HG03442 (cell line): ENCODE measurements around the gene PFDN5.
"Not testable (repeated sequence)": the region's sequence is repeated elsewhere in the genome, so short reads cannot be mapped to it uniquely, and the experiment has no call there.

Experiments
- ATAC-seq: cut with Tn5 transposase; IDR thresholded peaks from one replicate; pipeline ENCODE4 v1.9.1; 2021; ENCODE audit warnings: mild to moderate bottlenecking, moderate library complexity; ENCODE audit not compliant: unreplicated experiment

PFDN5 gene

DNA sequence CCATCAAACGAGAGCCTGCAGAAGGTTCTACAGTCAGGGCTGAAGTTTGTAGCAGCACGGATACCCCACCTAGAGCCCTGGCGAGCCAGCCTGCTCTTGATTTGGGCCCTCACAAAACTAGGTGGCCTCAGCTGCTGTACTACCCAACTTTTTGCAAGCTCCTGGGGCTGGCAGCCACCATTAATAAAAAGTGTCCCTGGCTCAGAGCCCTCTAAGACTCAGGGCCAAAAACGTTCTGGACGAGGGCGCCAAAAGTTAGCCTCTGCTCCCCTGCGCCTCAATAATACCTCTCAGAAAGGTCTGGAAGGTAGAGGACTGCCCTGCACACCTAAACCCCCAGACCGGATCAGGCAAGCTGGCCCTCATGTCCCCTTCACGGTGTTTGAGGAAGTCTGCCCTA lies 8.9 kb upstream of the PFDN5 start:
- ATAC-seq = no peak

DNA sequence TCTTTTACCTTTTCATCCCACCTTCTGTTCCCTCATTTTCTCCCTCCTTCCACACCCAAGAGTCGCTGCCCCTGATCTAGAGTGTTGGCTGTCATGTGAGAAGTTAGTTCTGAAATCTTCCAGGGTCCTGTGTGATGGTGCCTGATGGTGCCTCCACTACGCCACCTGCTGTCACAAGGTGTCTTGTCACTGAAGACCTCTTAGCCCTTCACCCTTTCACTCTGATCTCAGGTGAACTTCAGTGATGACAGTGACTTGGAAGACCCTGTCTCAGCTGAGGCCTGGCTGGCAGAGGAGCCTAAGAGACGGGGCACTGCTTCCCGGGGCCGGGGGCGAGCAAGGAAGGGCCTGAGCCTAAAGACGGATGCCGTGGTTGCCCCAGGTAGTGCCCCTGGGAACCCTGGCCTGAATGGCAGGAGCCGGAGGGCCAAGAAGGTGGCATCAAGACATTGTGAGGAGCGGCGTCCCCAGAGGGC lies 7.6 kb upstream of the PFDN5 start:
- ATAC-seq = no peak

DNA sequence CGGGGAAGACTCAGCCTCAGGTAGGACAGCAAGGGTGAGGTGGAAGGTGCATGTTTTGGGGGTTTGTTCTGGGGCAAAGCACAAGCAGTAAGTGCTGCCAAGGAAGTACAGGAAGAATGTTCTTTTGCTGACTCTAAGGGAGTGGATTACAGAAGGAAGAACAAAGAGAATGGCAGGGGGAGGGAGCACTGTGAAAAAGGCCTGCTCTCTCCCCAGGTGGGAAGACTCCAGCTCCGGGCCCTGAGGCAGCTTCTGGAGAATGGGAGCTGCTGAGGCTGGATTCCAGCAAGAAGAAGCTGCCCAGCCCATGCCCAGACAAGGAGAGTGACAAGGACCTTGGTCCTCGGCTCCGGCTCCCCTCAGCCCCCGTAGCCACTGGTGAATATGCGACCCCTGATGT lies 7.0 kb upstream of the PFDN5 start:
- ATAC-seq = no peak

DNA sequence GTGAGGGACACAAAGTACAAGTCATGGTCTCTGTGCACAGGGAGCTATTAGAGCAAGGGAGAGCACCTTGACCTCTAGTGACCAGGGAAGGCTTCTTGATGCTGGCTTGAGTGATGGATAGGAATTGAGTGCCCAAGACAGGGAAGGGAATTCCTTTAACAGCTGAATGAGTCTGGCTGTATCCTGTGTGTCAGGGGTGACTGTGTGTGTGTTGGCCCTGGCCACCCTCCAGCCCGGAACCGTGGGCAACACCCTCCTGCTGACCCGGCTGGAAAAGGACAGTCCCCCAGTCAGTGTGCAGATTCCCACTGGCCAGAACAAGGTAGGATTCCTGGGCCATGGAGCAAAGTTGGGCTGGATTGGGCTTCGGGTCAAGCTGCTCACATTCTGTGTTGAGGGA lies 5.5 kb upstream of the PFDN5 start:
- no peak for ATAC-seq

DNA sequence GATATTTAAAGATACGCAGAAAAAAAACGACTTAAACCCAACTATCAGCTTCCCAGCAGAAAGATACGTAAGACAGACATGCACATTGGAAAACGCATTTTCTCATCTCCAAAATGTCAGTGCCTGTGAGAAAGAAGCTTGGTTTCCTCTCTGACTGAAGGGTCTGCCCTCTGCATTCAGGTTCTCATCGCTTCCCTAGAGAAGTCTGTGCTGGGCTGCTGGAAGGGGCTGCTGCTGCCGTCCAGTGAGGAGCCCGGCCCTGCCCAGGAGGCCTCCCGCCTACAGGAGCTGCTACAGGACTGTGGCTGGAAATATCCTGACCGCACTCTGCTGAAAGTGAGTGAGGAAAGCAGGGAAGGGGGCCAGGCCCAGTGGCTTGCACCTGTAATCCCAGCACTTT lies 4.7 kb upstream of the PFDN5 start:
- ATAC-seq = no peak

DNA sequence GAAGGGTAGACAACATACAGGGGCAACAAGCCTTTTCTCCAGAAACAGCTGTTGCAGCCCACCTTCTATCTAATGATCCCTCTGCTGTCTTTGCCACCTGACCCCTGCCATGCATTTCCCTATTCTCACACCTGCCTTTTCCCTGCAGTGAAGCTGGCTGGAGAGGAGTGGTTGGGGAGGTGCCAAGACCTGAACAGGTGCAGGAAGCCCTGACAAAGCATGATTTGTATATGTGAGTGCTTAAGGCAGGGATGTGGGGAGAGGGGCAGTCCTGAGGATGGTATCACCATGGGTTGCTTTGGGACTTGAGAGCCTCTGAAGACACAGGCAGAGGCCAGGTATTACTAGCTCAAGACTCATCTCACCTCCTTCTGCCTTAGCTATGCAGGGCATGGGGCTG lies 2.9 kb upstream of the PFDN5 start:
- ATAC-seq = no peak

DNA sequence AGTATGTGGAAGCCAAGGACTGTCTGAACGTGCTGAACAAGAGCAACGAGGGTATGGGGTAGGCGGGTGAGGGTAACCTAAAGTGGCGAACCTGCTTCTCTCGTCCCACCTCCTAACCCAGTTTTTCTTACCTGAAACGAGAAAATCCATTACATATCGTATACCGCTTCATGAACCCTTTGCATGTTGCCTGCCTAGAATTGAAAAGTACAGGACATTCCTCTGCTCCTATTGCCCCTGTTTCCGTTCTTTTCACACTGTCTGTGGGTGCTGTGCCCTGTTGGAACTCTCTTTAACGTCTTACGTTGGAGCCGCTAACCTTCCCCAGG lies 513 bp downstream of the PFDN5 start:
- no peak for ATAC-seq

DNA sequence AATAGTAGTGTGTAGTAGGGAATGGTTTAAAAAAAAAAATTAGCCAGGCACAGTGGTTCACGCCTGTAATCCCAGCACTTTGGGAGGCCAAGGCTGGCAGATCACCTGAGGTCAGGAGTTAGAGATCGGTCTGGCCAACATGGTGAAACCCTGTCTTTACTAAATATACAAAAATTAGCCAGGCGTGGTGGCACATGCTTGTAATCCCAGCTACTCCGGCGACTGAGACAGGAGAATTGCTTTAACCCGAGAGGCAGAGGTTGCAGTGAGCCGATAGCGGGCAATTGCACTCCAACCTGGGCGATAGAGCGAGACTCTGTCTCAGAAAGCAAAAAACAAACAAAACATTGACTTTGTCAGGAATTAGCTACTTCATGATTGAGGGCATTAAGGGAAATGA lies 1.8 kb downstream of the PFDN5 start:
- ATAC-seq = not testable (repeated sequence)

DNA sequence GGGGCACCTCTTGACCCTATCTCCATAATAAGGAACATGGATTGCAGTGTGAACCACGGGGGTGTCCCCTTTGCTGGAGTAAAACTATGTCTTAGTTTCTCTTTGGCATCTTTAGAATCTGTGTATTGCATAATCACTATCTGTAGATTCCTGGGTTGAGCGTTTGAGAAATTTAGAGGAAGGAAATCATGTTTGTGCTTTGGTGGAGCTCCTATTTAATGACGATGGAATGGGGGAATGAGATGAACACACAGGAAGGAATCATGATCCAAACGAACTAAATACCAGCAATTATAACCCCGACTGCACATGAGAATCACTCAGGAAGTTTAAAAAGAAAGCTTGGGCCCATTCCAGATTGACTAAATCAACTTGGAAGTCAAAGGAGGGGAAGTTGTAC lies 2.8 kb downstream of the PFDN5 start:
- ATAC-seq = no peak

DNA sequence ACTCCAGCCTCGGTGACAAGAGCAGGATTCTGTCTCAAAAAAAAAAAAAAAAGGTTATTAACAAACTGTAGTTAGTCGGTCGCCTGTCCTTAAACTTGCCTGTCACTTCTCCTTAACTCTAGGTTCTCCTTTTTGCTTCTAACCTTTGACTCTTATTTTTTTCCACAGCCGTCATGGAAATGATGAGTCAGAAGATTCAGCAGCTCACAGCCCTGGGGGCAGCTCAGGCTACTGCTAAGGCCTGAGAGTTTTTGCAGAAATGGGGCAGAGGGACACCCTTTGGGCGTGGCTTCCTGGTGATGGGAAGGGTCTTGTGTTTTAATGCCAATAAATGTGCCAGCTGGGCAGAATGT lies 3.7 kb downstream of the PFDN5 start:
- no peak for ATAC-seq

DNA sequence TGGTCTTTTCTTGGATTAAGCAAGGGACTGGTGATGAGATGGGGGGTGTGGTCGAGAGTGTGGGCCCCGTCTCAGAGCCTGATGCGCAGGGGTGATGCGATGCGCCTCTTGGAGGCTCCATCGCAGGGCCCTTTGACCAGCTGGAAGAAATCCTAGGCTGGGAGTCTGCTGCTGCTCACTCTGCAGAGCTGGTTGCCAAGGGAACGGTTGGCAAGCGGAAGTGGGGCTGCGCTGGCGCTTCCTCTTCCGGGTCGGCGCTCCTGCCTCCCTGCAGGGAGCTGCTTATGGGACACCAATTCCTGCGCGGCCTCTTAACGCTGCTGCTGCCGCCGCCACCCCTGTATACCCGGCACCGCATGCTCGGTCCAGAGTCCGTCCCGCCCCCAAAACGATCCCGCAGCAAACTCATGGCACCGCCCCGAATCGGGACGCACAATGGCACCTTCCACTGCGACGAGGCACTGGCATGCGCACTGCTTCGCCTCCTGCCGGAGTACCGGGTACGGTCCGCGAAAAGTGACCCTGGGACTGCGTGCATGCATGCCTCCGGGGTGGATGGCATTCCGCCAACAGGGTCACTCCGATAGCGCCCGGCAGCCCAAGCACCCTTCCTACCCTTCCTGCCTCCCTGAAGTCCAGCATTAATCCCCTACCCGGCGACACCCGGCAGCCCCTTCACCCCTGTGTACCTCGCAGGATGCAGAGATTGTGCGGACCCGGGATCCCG lies 4.3 kb downstream of the PFDN5 start, which contains the start of gene MYG1:
Gene MYG1 (plus strand): TSS at position 242 of the 727 bp plus-strand sequence. CDS start 43 bp downstream, at position 285.
- peak; percentile 73 for ATAC-seq

DNA sequence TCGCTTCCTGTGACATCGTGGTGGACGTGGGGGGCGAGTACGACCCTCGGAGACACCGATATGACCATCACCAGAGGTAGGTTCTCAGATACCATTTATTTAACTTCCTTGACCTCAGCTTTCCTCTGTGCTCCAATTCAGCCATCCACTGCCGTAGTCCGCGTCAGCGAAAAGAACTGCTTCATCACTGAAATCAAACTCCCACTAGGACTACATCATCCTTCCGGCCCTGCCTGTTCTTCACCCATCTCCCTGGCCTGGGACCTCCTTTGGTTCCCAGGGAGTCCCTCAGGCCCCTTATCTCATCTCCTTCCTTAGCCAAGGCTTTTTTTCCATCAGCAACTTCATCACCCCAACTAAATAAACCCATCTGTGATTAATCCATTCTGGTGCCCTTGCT lies 4.8 kb downstream of the PFDN5 start:
- ATAC-seq = no peak

DNA sequence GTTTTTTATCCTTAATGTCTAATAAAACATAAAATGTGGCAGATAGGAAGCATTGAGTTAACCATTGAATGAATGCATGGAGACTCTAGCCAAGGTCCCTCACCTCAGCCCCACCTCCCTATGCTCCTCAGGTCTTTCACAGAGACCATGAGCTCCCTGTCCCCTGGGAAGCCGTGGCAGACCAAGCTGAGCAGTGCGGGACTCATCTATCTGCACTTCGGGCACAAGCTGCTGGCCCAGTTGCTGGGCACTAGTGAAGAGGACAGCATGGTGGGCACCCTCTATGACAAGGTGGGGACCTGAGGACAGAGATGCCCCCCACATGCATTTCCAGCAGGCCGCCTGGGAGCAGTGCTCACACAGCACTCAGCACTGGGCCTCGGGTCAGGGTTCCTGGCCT lies 7.6 kb downstream of the PFDN5 start:
- no peak for ATAC-seq

DNA sequence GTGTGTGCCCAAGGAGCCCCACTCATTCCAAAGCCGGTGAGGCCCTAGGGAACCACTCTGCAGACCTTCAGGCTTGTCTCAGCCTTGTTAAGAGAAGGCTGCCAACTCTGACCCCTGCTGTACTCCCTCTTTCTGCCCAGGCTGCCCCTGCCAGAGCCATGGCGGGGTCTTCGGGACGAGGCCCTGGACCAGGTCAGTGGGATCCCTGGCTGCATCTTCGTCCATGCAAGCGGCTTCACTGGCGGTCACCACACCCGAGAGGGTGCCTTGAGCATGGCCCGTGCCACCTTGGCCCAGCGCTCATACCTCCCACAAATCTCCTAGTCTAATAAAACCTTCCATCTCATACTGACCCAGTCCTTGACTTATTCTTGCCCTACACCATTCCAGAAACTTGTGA lies 11.5 kb downstream of the PFDN5 start:
- no peak for ATAC-seq

DNA sequence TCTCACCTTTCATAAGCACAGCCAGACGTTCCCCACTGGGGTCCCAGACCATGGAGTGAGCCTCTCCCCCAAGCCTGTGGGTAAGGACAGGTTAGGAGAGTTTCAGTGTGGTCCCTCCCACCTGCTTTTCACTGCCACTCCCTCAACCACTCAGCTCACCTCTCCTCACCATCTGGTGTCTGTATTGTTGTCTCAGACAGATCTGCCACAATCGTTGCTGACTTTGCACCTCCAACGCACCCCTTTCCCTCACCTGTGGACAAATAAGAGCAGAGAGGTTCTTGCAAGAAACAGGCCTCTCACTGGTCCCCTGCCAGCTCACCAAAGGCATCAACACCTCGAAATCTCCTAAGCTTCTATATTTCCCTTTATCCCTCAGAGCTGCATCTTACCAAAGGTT lies 12.9 kb downstream of the PFDN5 start:
- ATAC-seq = no peak

DNA sequence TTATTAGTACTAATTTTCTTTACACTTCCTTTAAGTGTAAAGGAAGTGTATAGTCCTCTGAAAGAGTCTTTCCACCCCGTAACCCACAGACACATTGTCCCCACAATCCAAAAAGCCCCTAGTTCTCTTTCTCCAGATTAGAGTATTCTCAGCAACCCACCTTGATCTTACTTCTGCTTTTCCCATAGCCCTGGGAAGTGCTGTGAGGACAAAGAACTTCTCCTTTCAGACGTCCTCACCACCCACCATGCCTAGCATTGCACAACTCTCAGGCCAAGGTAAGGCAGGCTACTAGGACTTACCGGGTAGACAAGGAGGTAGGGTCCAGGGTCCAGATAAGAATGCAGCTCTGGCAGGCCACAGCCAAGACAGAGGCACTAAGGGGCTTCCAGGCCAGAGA lies 18.7 kb downstream of the PFDN5 start:
- no peak for ATAC-seq

DNA sequence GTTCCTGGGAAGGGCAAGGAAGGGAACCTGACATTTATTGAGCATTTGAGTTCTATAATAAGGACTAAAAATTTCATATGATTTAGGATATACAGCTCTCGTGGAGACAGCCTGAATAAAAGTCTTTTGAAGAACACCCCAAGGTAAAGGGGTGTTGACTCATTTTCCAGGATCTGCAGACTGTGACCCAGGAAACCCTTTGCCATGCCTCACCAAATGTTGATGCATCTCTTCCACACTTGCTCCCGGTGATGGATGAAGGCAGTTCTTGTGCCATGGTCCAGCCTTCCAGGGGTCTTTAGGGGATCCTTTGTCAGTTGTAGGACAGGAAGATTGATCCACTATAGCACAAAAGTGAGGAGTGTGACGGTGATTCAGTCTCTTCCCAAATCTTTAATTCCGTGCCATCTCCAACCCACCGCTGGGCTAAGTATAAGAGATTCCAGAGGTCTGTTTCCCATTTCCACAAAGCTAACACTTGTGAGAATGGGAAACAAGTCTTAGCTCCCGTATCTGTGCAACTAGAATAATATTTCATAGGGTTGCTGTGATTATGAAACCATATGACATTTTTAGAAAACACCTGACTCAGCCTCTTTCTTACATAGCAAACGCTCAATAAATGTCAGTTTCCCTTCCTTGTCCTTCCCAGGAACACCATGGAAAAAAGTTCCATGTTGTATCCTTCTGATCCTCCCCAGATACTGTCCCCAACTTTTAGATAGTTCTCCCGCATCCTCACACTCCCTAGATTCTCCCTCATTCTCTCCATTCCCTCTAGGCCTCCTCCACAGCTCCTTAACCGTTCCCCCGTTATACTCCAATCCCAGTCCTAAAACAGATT lies 25.2 kb downstream of the PFDN5 start:
- ATAC-seq = no peak

DNA sequence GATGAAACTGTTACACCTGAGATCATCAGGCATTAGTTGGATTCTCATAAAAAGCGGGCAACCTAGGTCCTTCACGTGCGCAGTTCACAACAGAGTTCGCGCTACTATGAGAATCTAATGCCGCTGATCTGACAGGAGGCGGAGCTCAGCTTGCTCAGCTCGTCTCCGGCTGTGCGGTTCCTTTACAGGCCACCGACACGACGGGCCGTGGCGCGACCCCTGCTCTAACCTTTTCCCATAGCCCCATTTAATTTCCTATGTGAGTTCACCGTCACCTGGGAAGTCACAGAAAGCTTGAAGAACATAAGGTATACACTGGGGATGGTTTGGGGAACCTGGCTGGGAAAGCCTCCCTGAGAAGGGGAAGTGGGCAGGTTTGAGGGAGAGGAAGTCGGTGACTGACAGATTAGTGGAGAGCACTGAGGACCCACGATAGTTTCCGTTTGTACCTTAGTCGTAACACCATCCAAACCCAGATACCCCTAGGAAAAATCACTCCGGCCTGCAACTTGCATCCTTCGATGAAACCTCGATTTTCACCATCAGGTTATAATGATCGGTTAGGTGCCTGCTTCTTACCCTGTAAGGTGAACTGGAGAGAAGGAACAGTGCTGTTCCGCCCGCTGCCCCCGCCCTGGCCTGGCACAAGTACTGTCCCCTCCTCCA lies 28.9 kb downstream of the PFDN5 start:
- peak; percentile 17 for ATAC-seq

DNA sequence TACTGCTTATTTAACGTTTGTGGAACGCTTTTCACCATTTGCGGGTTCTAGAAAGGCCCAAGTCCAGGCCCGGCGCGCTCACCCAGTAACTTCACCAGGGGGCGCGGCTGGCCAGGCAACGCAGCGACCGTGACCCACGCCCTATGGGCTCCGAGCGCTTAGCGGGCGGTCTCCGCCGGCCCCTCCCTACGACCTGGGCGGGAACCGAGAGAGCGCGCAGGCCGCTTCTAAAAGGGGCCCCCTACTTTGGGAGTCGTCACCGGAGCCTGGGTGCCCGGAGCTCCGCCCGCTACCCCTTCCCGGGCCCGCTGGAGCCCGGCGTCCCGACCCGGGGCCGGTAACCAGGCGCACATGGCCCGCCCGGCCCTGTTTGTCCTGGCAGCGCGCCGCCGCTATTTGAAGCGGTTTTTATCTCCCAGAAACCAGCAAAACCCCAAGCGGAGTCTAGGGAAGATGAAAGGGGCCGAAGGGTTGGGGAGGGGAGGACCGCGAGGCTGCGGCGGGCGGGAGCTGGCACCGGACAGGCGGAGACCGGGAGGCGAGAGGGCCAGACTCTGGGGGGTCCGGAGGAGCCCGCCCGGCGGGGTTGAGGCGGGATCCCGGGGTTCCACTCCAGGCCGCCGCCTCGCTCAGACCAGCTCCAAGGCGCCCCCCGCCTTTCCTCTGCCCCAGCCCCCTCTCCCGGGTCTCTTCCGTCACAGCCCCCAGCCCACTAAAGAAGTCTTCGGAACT lies 29.6 kb downstream of the PFDN5 start:
- ATAC-seq = peak; percentile 52

DNA sequence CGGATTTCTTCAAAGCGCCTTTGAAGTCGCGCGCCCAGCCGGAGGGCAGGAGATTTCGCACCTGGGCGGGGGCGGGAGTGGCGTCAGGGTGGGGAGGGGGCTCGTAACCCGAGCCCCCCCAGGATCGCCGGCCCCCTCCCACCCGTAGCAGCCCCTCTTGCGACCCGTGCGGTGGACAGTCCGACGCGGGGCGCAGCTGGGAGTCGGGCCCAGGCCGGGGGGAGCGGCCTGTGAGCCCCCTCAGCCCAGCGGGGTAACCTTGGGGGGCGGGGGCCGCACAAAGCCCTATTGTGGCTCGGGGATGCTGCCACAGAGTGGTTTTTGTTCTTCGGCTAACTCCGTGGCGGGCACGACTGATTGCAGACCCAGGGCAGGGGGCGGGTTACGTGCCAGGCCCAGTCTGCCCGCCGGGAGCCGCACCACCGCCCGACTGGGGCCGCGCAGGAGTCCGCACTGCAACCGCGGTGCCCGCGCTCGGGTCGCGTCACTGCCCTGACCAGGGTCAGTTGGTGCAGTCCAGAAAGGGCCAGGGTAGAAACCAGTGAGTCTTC lies 30.2 kb downstream of the PFDN5 start:
- no peak for ATAC-seq
